Measurements from ENCODE around the gene WDR33.

Gene WDR33

DNA sequence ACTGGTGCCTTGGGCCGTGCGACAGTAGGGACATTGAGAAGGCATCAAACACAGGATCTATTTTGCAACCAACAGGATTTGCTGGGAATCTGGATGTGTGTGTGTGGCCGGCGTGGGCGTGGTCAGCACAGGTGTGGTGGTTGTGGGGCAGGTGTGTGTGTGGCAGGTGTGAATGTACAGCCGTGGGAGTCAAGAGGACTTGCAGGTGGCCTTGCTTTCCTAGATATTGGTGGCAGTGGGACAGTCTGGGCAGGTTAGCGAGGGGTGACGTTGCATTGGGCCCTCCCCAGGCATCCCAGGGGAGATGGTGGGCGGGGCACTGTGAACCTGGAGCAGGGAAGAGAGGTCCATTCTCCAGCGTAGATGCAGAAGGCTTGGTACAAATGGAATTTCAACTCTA lies 132.4 kb downstream of the WDR33 start:
- no peak for TF ChIP-seq CTCF (conservative IDR thresholded peaks at IDR 0.05; ENCODE audit: low read depth, low read length)
- no peak overlapping the region for H3K4me3 ChIP-seq (ENCODE audit: low read depth, low read length)
- no peak for DNase-seq (ENCODE audit: low read depth)

GRCh38 chr2:127676906-127677305 lies 134.1 kb downstream of the WDR33 start:
- H3K4me3 ChIP-seq (ENCODE audit: low read depth, low read length): no peak overlapping the region
- DNase-seq (ENCODE audit: low read depth): no peak
- no peak for TF ChIP-seq CTCF (conservative IDR thresholded peaks at IDR 0.05; ENCODE audit: low read depth, low read length)

DNA sequence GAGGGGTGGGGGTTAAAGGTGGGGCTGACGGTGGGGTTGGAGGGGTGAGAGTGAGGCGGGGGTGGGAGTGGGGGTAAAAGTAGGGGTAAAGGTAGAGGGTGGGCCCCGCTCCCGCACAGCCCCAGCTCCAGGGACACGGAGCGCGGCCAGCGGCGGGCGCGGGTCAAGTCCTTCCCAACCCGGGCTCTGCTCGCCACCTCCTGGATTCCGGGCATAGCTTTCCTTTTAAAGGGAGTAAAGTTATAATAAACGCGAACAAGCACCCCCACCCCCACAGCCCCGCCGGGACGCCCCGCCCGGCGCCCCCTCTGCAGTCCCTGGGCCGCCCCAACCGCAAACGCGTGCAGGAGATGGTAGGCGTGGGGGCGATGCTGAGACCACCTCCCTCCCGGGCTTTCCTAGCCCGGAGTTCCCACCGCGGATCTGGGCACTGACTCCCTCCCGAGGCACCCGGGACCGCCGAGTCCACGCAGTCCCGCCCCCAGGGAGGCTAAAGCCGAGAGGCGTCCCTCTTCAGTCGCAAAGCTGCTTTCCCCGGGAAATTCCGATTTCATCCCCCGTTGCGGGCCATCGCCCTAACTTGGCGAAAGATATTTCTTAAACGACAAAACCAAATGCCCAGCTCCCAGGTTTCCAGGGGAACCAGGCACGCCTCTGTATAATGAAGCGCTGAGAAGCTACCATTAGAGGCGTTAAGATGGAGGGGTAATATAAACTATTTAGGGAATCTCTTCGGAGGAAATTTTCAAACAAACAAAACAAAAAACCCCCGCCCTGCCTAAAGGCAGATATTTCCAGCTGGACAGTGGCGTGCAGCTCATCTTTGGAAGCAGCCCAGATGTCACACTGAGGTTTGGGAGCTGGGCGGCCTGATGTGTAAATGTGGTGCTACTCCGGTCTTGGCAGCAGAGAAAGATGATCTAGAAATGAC lies 135.4 kb downstream of the WDR33 start, which contains the start of gene LIMS2:
Gene LIMS2 (minus strand): TSS at position 200 of the 931 bp plus-strand sequence. CDS start 506 bp downstream, outside the sequence.
- peak within 1 kb of the TSS; percentile 51 for H3K4me3 ChIP-seq (ENCODE audit: low read depth, low read length)
- peak; percentile 20 for DNase-seq (ENCODE audit: low read depth)
- TF ChIP-seq CTCF (conservative IDR thresholded peaks at IDR 0.05; ENCODE audit: low read depth, low read length): no peak

DNA sequence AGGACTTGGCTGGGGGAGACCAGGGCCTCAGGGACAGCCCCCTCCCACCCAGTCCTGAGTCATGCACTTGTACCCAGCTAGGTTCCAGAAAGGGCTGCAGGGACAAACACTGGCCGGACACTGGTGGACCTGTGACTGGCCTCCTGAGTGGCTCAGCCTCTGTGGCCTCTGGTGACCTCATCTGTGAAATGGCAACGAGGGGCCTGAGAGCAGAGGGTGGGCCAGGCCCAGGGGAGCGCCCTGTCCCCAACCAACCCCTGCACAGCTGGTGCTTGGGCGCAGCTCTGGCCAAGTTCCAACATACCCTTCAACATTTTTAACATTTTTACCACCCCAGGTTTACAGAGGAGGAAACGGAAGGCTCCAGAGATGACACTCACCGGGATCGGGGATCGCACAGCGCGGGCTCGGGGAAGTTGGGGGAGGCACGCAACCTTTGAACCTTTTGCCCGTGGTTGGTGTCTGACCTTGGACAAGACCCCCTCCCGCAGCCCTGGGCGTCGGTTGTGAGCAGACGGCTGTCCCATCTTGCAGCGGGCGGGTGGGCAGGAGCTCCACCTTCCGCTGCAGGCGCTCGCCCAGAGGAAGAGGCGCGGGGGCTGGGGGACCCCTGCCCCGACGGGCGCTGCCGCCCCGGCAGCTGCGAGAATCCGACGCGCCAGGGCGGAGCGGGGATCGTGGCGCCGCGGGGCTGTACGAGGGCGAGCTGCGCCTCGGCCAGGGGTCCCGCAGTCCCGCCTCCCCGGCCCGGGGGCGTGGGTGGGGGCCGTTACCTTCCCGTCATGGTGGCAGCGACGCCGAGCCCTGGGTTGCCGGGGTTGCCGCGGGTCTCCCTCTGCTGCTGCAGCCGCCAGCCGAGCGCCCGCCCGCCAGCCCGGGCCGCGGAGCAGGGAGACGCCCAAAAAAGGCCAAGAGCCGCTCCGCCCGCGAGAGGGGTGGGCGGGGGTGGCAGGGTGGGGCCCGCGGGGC lies 136.4 kb downstream of the WDR33 start:
- H3K4me3 ChIP-seq (ENCODE audit: low read depth, low read length): peak overlapping the region; percentile 43
- no peak for TF ChIP-seq CTCF (conservative IDR thresholded peaks at IDR 0.05; ENCODE audit: low read depth, low read length)
- DNase-seq (ENCODE audit: low read depth): no peak

DNA sequence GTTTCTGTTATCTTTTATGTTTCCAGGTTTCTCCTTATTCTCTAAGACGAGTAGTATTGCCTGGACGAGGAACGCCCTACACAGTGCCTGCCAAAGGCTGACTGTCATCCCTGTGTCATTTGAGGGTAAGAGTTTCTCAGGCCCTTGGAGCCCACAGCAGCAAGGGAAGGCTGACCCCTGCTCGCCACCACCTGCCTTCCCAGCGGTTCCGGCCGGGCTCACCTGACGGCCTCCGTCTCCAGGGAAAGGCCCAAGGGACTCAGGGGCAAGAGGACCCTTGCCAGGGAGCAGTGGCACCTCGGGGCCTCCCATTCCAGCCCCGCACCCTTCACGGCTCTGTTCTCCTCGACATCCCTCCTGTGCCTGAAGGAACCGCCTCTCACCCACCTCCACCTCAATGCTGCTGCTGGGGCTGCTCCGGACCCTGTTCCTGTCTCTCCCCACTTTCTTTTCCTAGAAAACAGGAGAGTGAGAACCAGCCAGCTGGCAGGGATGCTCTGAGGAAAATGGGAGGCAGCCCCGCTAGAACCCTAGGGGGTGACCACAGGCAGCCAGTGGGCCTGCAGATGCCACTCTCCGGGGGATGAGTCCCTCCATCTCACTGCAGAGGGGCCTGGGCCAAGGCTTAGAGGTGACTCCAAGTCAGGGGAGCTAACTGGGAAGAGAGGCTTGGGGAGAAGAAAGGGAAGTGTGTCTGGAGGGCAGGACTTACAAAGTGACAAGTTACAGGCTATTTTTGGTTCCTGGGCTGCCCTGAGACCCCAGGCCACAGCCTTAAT lies 137.5 kb downstream of the WDR33 start:
- TF ChIP-seq CTCF (conservative IDR thresholded peaks at IDR 0.05; ENCODE audit: low read depth, low read length): no peak
- no peak overlapping the region for H3K4me3 ChIP-seq (ENCODE audit: low read depth, low read length)
- no peak for DNase-seq (ENCODE audit: low read depth)

Measured in choroid plexus epithelial cell (primary cell).